Activated naive CD8-positive, alpha-beta T cell treated with anti-CD3 and anti-CD28 coated beads for 36 hours (primary cell): ENCODE results near the gene IREB2. TPM values are rescaled to one million over a fixed set of nuclear protein-coding genes. Genes with fewer than 3 reads are reported as not detected.
"Not testable (repeated sequence)": the region's sequence is repeated elsewhere in the genome, so short reads cannot be mapped to it uniquely, and the experiment has no call there.

ENCODE experiments used
- DNase-seq: peaks from one replicate; pipeline ENCODE4 v3.0.0; 2021
- H3K27ac Mint-ChIP-seq: one replicate; pipeline ENCODE4 v1.8.0; 2022; ENCODE audit warnings: mild to moderate bottlenecking, moderate library complexity, mixed read lengths
- H3K27me3 Mint-ChIP-seq: one replicate; pipeline ENCODE4 v1.8.0; 2022; ENCODE audit warnings: mild to moderate bottlenecking, mixed read lengths
- H3K36me3 Mint-ChIP-seq: one replicate; pipeline ENCODE4 v1.8.0; 2021; ENCODE audit warnings: mild to moderate bottlenecking, mixed read lengths
- H3K4me1 Mint-ChIP-seq: one replicate; pipeline ENCODE4 v1.8.0; 2021; ENCODE audit warnings: mixed read lengths
- H3K4me3 Mint-ChIP-seq: one replicate; pipeline ENCODE4 v1.8.0; 2022; ENCODE audit warnings: mild to moderate bottlenecking, moderate library complexity, mixed read lengths
- H3K9me3 Mint-ChIP-seq: one replicate; pipeline ENCODE4 v1.8.0; 2022; ENCODE audit warnings: mixed read lengths
- total RNA-seq, 2 experiments: library from RNA; stranded (reverse); gene quantifications; one replicate each; pipeline ENCODE4 v1.2.3, GENCODE V29; 2021

The IREB2 gene
- total RNA-seq, 2 experiments from 2014 or later = 68.2 to 69.4 TPM

- Mint-ChIP-seq H3K36me3 (no peaks in the 10 kb centered on the region), H3K9me3 (no peaks in the 10 kb centered on the region), H3K4me1 (no peaks in the 10 kb centered on the region), H3K27ac (no peak overlapping the region), H3K27me3 (no peaks in the 10 kb centered on the region), H3K4me3 (no peak overlapping the region)
- no peak for DNase-seq
Measured at GRCh38 chr15:78398076-78398825, 39.8 kb upstream of the IREB2 start.

GRCh38 chr15:78399091-78399490 is 38.9 kb upstream of the IREB2 start:
- Mint-ChIP-seq H3K4me3 (no peak overlapping the region), H3K9me3 (no peaks in the 10 kb centered on the region), H3K27ac (no peak overlapping the region), H3K27me3 (no peaks in the 10 kb centered on the region), H3K4me1 (no peaks in the 10 kb centered on the region), H3K36me3 (no peaks in the 10 kb centered on the region)
- no peak for DNase-seq

- no peak for DNase-seq
- H3K27ac Mint-ChIP-seq = no peak overlapping the region
- H3K9me3 Mint-ChIP-seq = no peaks in the 10 kb centered on the region
- no peaks in the 10 kb centered on the region for H3K4me1 Mint-ChIP-seq
- H3K4me3 Mint-ChIP-seq = no peak overlapping the region
- no peaks in the 10 kb centered on the region for H3K27me3 Mint-ChIP-seq
- H3K36me3 Mint-ChIP-seq = no peaks in the 10 kb centered on the region
Measured at GRCh38 chr15:78402061-78402610, 35.9 kb upstream of the IREB2 start.

GRCh38 chr15:78404125-78404524 is 33.9 kb upstream of the IREB2 start:
- Mint-ChIP-seq H3K4me3 (no peak overlapping the region), H3K27ac (no peak overlapping the region), H3K36me3 (no peaks in the 10 kb centered on the region), H3K9me3 (no peaks in the 10 kb centered on the region), H3K27me3 (no peaks in the 10 kb centered on the region), H3K4me1 (no peaks in the 10 kb centered on the region)
- no peak for DNase-seq

- not testable (repeated sequence) for H3K27ac Mint-ChIP-seq, H3K9me3 Mint-ChIP-seq, H3K27me3 Mint-ChIP-seq, H3K4me3 Mint-ChIP-seq, H3K36me3 Mint-ChIP-seq, DNase-seq, H3K4me1 Mint-ChIP-seq
Measured at GRCh38 chr15:78404796-78405195, 33.2 kb upstream of the IREB2 start.

- no peaks in the 10 kb centered on the region for H3K27me3 Mint-ChIP-seq
- DNase-seq = no peak
- H3K4me1 Mint-ChIP-seq = no peaks in the 10 kb centered on the region
- no peaks in the 10 kb centered on the region for H3K36me3 Mint-ChIP-seq
- H3K9me3 Mint-ChIP-seq = no peaks in the 10 kb centered on the region
- no peak overlapping the region for H3K4me3 Mint-ChIP-seq
- H3K27ac Mint-ChIP-seq = no peak overlapping the region
Measured at GRCh38 chr15:78405336-78405924, 32.6 kb upstream of the IREB2 start.

GRCh38 chr15:78406016-78406585 is 31.9 kb upstream of the IREB2 start:
- no peak overlapping the region for H3K27ac Mint-ChIP-seq
- no peaks in the 10 kb centered on the region for H3K4me1 Mint-ChIP-seq
- H3K27me3 Mint-ChIP-seq = no peaks in the 10 kb centered on the region
- H3K4me3 Mint-ChIP-seq = no peak overlapping the region
- no peaks in the 10 kb centered on the region for H3K9me3 Mint-ChIP-seq
- DNase-seq = no peak
- H3K36me3 Mint-ChIP-seq = no peaks in the 10 kb centered on the region

GRCh38 chr15:78407608-78408354 is 30.2 kb upstream of the IREB2 start:
- H3K9me3 Mint-ChIP-seq = no peaks in the 10 kb centered on the region
- no peak overlapping the region for H3K27ac Mint-ChIP-seq

GRCh38 chr15:78408355-78408640 is 29.7 kb upstream of the IREB2 start:
- Mint-ChIP-seq H3K27ac (no peak overlapping the region), H3K4me1 (no peaks in the 10 kb centered on the region), H3K27me3 (no peaks in the 10 kb centered on the region), H3K9me3 (no peaks in the 10 kb centered on the region), H3K4me3 (no peak overlapping the region), H3K36me3 (no peaks in the 10 kb centered on the region)
- no peak for DNase-seq

More at GRCh38 chr15:78407608-78408354, 30.2 kb upstream of the IREB2 start:
- H3K27me3 Mint-ChIP-seq = no peaks in the 10 kb centered on the region
- DNase-seq = no peak
- H3K4me3 Mint-ChIP-seq = no peak overlapping the region
- no peaks in the 10 kb centered on the region for H3K4me1 Mint-ChIP-seq
- no peaks in the 10 kb centered on the region for H3K36me3 Mint-ChIP-seq

- Mint-ChIP-seq H3K27ac (no peak overlapping the region), H3K36me3 (no peaks in the 10 kb centered on the region), H3K27me3 (no peaks in the 10 kb centered on the region), H3K4me1 (no peaks in the 10 kb centered on the region), H3K9me3 (no peaks in the 10 kb centered on the region), H3K4me3 (no peak overlapping the region)
- DNase-seq = no peak
Measured at GRCh38 chr15:78408961-78409360, 29.1 kb upstream of the IREB2 start.

- no peaks in the 10 kb centered on the region for H3K4me1 Mint-ChIP-seq
- no peak overlapping the region for H3K27ac Mint-ChIP-seq
- H3K4me3 Mint-ChIP-seq = no peak overlapping the region
- no peaks in the 10 kb centered on the region for H3K9me3 Mint-ChIP-seq
- no peaks in the 10 kb centered on the region for H3K36me3 Mint-ChIP-seq
- no peak for DNase-seq
- no peaks in the 10 kb centered on the region for H3K27me3 Mint-ChIP-seq
Measured at GRCh38 chr15:78411061-78411460, 27.0 kb upstream of the IREB2 start.

- Mint-ChIP-seq H3K4me1 (no peaks in the 10 kb centered on the region), H3K9me3 (no peaks in the 10 kb centered on the region), H3K4me3 (no peak overlapping the region), H3K27ac (no peak overlapping the region), H3K27me3 (no peaks in the 10 kb centered on the region), H3K36me3 (no peaks in the 10 kb centered on the region)
- DNase-seq = no peak
Measured at GRCh38 chr15:78414621-78415250, 23.3 kb upstream of the IREB2 start.

- no peak overlapping the region for H3K4me3 Mint-ChIP-seq
- no peak for DNase-seq
- no peak overlapping the region for H3K27ac Mint-ChIP-seq
- H3K9me3 Mint-ChIP-seq = no peaks in the 10 kb centered on the region
- H3K4me1 Mint-ChIP-seq = no peaks in the 10 kb centered on the region
- H3K36me3 Mint-ChIP-seq = no peaks in the 10 kb centered on the region
- no peaks in the 10 kb centered on the region for H3K27me3 Mint-ChIP-seq
Measured at GRCh38 chr15:78415284-78415683, 22.7 kb upstream of the IREB2 start.

- peaks cover 3% of the 10 kb centered on the region for H3K4me1 Mint-ChIP-seq
- H3K4me3 Mint-ChIP-seq = no peak overlapping the region
- no peak for DNase-seq
- no peaks in the 10 kb centered on the region for H3K9me3 Mint-ChIP-seq
- H3K27me3 Mint-ChIP-seq = no peaks in the 10 kb centered on the region
- H3K27ac Mint-ChIP-seq = no peak overlapping the region
- H3K36me3 Mint-ChIP-seq = no peaks in the 10 kb centered on the region
Measured at GRCh38 chr15:78417754-78418630, 20.0 kb upstream of the IREB2 start.
